Measurements from ENCODE around the gene SERPINB3. TPM values are rescaled to one million over a fixed set of nuclear protein-coding genes. Genes with fewer than 3 reads are reported as not detected.
"Not testable (repeated sequence)": the region's sequence is repeated elsewhere in the genome, so short reads cannot be mapped to it uniquely, and the experiment has no call there.

Gene SERPINB3
- not detected in 2 replicates for total RNA-seq

- H3K9me3 Mint-ChIP-seq; DNase-seq; H3K36me3 Mint-ChIP-seq (ENCODE audit: low read depth); H3K27ac Mint-ChIP-seq; H3K27me3 Mint-ChIP-seq; H3K4me3 Mint-ChIP-seq; H3K4me1 Mint-ChIP-seq; intact Hi-C loops (cut with micrococcal nuclease): not testable (repeated sequence)
Observed at GRCh38 chr18:63661750-63662149, at the start of gene SERPINB3. TSS of gene SERPINB3 (minus strand) at chr18:63661893. CDS start at chr18:63661216, 677 bp downstream.

- intact Hi-C loops (cut with micrococcal nuclease), result no loop called here
Observed at GRCh38 chr18:63708650-63709049, 47.0 kb upstream of the SERPINB3 start.

DNA sequence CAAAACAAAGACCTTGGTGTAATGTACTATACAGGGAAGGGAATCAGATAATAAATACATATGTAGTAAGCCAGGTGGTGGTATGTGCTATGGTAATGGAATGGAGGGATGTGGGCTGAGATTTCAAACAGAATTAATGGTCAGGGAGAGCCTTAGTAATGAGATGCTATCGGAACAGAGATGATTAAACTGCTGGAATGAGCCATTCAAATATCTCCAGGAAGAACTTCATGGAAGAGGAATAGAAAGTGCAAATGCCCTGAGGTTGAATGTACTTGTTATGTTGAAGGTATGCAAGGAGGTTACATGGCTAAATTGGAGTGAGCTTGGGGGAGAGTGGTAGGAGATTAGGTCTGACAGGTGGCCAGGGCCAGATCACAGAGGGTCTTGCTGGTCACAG, 46.1 kb upstream of the SERPINB3 start:
- Mint-ChIP-seq H3K4me3 (no peak overlapping the region), H3K27me3 (peaks cover 1% of the 10 kb centered on the region), H3K27ac (no peak overlapping the region), H3K4me1 (no peaks in the 10 kb centered on the region), H3K9me3 (no peaks in the 10 kb centered on the region), H3K36me3 (ENCODE audit: low read depth) (no peaks in the 10 kb centered on the region)
- DNase-seq, result no peak
- intact Hi-C loops (cut with micrococcal nuclease), result no loop called here

More at GRCh38 chr18:63708650-63709049, 47.0 kb upstream of the SERPINB3 start:
- no peaks in the 10 kb centered on the region for H3K36me3 Mint-ChIP-seq (ENCODE audit: low read depth)
- no peaks in the 10 kb centered on the region for H3K4me1 Mint-ChIP-seq
- H3K27me3 Mint-ChIP-seq, result peaks cover 1% of the 10 kb centered on the region
- H3K9me3 Mint-ChIP-seq, result peaks cover 4% of the 10 kb centered on the region
- no peak for DNase-seq
- H3K27ac Mint-ChIP-seq, result no peak overlapping the region
- no peak overlapping the region for H3K4me3 Mint-ChIP-seq

GRCh38 chr18:63705401-63705800, 43.7 kb upstream of the SERPINB3 start:
- H3K9me3 Mint-ChIP-seq, result no peaks in the 10 kb centered on the region
- DNase-seq, result no peak
- H3K27me3 Mint-ChIP-seq, result peaks cover 1% of the 10 kb centered on the region
- H3K4me3 Mint-ChIP-seq, result no peak overlapping the region
- H3K4me1 Mint-ChIP-seq, result no peaks in the 10 kb centered on the region
- no peaks in the 10 kb centered on the region for H3K36me3 Mint-ChIP-seq (ENCODE audit: low read depth)
- intact Hi-C loops (cut with micrococcal nuclease), result no loop called here
- no peak overlapping the region for H3K27ac Mint-ChIP-seq

GRCh38 chr18:63702660-63703059, 41.0 kb upstream of the SERPINB3 start, which contains the start of gene SERPINB11:
TSS of gene SERPINB11 (plus strand) at chr18:63702960. CDS start at chr18:63710194, 7,234 bp downstream.
- no peak within 1 kb of the TSS for H3K4me3 Mint-ChIP-seq

GRCh38 chr18:63701952-63702351, 40.3 kb upstream of the SERPINB3 start:
- no peak for DNase-seq
- Mint-ChIP-seq H3K27me3 (peaks cover 1% of the 10 kb centered on the region), H3K36me3 (ENCODE audit: low read depth) (no peaks in the 10 kb centered on the region), H3K9me3 (no peaks in the 10 kb centered on the region), H3K27ac (no peak overlapping the region), H3K4me1 (no peaks in the 10 kb centered on the region), H3K4me3 (no peak overlapping the region)
- intact Hi-C loops (cut with micrococcal nuclease), result no loop called here

More at GRCh38 chr18:63702660-63703059, 41.0 kb upstream of the SERPINB3 start, which contains the start of gene SERPINB11:
- Mint-ChIP-seq H3K27me3 (peaks cover 1% of the 10 kb centered on the region), H3K9me3 (no peaks in the 10 kb centered on the region), H3K4me1 (no peaks in the 10 kb centered on the region), H3K27ac (no peak within 1 kb of the TSS), H3K36me3 (ENCODE audit: low read depth) (no peaks in the 10 kb centered on the region)
- intact Hi-C loops (cut with micrococcal nuclease), result no loop called here
- no peak for DNase-seq

DNA sequence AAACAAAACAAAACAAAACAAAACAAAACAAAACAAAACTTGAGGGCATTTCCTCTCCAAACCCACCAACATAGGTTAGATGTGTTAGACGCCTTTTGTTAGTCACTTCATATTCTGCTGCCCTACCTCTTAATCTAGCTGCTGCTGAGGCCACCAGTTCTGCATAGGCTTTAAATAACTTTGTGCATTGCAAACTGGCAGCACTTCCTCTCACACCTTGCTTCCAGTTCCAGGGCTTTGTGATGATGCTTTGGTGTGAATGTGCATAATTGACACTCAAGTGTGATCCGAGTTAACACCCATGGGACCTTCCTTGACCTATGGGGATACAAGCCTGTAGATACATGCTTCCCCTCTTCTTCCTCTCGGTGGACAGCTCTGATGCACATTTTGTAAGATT, 38.8 kb upstream of the SERPINB3 start:
- H3K27ac Mint-ChIP-seq, result no peak overlapping the region
- H3K4me3 Mint-ChIP-seq, result no peak overlapping the region
- intact Hi-C loops (cut with micrococcal nuclease), result no loop called here
- no peaks in the 10 kb centered on the region for H3K4me1 Mint-ChIP-seq
- no peaks in the 10 kb centered on the region for H3K27me3 Mint-ChIP-seq
- DNase-seq, result no peak
- H3K9me3 Mint-ChIP-seq, result no peaks in the 10 kb centered on the region
- no peaks in the 10 kb centered on the region for H3K36me3 Mint-ChIP-seq (ENCODE audit: low read depth)

DNA sequence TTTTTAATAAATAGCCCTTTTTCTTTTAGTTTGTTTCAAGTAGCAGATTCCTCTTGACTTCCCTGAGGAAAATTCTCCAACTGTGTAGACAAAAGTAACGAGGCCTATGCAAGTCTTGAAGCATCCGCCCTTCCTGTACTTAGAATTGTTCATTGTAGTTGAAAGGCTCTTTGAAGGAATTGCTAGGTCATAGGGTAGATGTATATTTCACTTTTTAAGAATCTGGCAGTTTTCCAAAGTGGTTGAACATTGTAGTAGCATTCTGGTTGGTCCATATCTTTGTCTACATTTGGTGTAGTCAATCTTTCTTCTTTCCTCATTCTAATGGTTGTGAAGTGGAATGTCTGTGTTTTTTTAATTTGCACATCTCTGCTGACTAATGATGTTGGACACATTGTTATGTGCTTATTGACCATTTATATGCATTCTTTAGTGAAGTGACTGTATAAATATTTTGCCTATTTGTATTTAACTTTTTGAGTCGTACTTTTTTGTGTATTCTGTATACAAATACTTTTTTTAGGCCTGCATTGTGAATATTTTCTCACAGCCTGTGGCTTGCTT, 35.5 kb upstream of the SERPINB3 start:
- H3K36me3 Mint-ChIP-seq (ENCODE audit: low read depth), result no peaks in the 10 kb centered on the region
- H3K9me3 Mint-ChIP-seq, result peaks cover 4% of the 10 kb centered on the region
- H3K27me3 Mint-ChIP-seq, result no peaks in the 10 kb centered on the region
- DNase-seq, result no peak
- intact Hi-C loops (cut with micrococcal nuclease), result no loop called here
- H3K4me3 Mint-ChIP-seq, result no peak overlapping the region
- H3K27ac Mint-ChIP-seq, result no peak overlapping the region
- H3K4me1 Mint-ChIP-seq, result no peaks in the 10 kb centered on the region

GRCh38 chr18:63689064-63689463, 27.4 kb upstream of the SERPINB3 start:
- no peak overlapping the region for H3K27ac Mint-ChIP-seq
- no peaks in the 10 kb centered on the region for H3K9me3 Mint-ChIP-seq
- intact Hi-C loops (cut with micrococcal nuclease), result no loop called here
- H3K4me3 Mint-ChIP-seq, result no peak overlapping the region
- no peak for DNase-seq
- no peaks in the 10 kb centered on the region for H3K36me3 Mint-ChIP-seq (ENCODE audit: low read depth)
- no peaks in the 10 kb centered on the region for H3K4me1 Mint-ChIP-seq
- no peaks in the 10 kb centered on the region for H3K27me3 Mint-ChIP-seq

GRCh38 chr18:63686871-63687270, 25.2 kb upstream of the SERPINB3 start:
- no peak for DNase-seq
- H3K27ac Mint-ChIP-seq, result no peak overlapping the region
- no peaks in the 10 kb centered on the region for H3K36me3 Mint-ChIP-seq (ENCODE audit: low read depth)
- no peak overlapping the region for H3K4me3 Mint-ChIP-seq
- intact Hi-C loops (cut with micrococcal nuclease), result no loop called here
- no peaks in the 10 kb centered on the region for H3K9me3 Mint-ChIP-seq
- no peaks in the 10 kb centered on the region for H3K4me1 Mint-ChIP-seq
- H3K27me3 Mint-ChIP-seq, result no peaks in the 10 kb centered on the region

DNA sequence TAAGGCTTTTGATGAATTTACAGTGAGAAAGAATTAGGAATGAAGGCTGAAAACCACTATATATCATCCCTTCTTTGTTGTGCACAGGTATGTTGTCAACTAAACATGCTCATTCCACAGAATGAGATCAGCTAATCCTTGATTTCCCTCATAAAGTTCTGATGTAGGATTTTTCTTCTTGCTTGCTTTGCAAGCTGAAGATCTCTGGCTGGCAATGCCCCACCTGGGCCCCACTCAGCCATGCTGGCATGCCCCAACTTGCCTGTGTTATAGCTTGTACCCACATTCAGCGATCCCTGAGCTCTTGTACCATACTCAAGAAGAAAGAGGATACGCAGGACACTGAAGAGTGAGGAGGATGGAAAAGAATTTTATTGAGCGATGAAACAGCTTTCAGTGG, 23.0 kb upstream of the SERPINB3 start:
- Mint-ChIP-seq H3K4me1 (no peaks in the 10 kb centered on the region), H3K27ac (no peak overlapping the region), H3K4me3 (no peak overlapping the region), H3K36me3 (ENCODE audit: low read depth) (no peaks in the 10 kb centered on the region), H3K9me3 (no peaks in the 10 kb centered on the region), H3K27me3 (no peaks in the 10 kb centered on the region)
- intact Hi-C loops (cut with micrococcal nuclease), result no loop called here
- DNase-seq, result no peak

DNA sequence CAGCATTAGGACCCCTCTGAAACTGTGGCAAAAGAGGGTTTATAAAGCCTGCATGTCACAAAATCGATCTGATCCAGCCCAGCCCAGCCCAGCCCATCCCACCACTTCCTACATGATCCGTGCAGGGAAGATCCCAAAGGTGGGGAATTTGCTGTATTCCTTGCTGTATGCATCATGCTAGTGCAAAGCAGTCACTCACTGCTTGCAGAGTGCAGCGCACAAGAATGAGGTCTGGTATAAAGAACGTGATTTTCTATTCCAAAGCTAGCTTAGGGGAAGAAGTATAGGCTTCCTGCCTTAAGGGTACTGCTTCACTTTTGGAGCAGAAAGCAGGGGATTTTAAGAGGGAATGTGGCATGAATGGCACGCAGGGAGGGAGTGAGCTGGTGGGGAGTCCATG, 22.2 kb upstream of the SERPINB3 start:
- no peak overlapping the region for H3K27ac Mint-ChIP-seq
- H3K27me3 Mint-ChIP-seq, result no peaks in the 10 kb centered on the region
- no peaks in the 10 kb centered on the region for H3K4me1 Mint-ChIP-seq
- intact Hi-C loops (cut with micrococcal nuclease), result no loop called here
- H3K4me3 Mint-ChIP-seq, result no peak overlapping the region
- no peaks in the 10 kb centered on the region for H3K36me3 Mint-ChIP-seq (ENCODE audit: low read depth)
- no peak for DNase-seq
- H3K9me3 Mint-ChIP-seq, result no peaks in the 10 kb centered on the region

DNA sequence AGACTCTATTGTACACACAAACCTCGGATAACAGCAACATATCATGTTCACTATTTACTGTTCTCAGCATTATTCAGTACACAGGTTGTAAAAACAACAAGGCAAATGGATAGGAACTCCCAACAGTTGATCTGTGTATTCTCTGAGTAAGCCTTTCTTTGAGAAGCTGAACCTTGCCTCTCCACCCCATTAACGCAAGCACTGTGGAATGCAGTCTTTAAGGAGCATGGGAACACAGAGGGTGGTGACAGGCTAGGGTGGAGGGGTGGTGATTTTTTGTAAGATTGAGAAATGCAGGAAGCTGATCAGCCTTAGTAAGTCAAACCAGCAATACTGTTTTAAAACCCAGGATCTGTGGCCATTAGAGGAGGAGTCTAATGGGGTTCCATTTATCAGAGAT, 21.5 kb upstream of the SERPINB3 start:
- Mint-ChIP-seq H3K4me1 (no peaks in the 10 kb centered on the region), H3K27me3 (no peaks in the 10 kb centered on the region), H3K4me3 (no peak overlapping the region), H3K27ac (no peak overlapping the region), H3K36me3 (ENCODE audit: low read depth) (no peaks in the 10 kb centered on the region), H3K9me3 (no peaks in the 10 kb centered on the region)
- DNase-seq, result no peak
- intact Hi-C loops (cut with micrococcal nuclease), result no loop called here

DNA sequence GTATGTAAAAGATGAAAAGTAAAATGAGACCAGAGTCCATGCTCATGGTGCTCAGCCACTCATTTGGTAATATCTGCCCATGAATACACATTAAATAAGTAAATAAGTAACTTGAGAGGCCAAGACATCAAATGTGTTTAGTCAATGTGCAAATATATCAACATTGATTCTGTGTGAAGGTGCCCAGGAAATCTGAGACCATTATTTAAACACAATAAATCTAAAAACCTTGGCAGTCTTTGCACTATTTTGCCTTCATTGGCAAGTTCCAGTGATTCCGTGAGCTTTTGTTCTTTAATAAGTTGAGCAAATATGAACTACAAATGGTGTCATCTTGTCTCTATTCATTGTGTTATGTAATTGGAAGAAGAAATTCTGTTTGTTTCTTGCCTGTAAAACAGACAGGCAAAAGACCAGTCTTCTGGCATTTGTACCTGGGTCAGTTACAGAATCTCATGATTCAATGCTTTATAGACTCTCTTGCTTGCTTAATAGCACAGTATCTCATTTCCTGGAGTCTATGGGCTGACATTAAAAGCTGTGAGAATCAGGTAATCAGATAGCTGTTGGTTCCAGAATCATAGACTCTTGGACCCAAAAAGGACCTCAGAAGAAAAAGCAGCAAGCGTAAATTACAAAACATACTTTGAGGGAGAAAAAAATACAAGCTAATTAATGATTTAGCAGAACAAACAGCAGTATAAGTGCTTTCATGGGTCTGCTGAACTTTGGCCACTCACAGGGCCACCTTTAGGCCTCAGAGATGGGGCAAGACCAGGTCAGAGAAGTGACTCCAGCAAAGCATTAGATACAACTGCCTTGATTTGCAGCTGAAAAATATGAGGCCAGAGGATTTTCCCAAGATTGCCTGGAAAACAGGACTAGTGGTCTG, 20.0 kb upstream of the SERPINB3 start:
- H3K27me3 Mint-ChIP-seq, result peaks cover 3% of the 10 kb centered on the region
- no peaks in the 10 kb centered on the region for H3K9me3 Mint-ChIP-seq
- DNase-seq, result no peak
- H3K4me3 Mint-ChIP-seq, result no peak overlapping the region
- intact Hi-C loops (cut with micrococcal nuclease), result no loop called here
- H3K27ac Mint-ChIP-seq, result no peak overlapping the region
- H3K4me1 Mint-ChIP-seq, result no peaks in the 10 kb centered on the region
- no peaks in the 10 kb centered on the region for H3K36me3 Mint-ChIP-seq (ENCODE audit: low read depth)

All from activated CD4-positive, alpha-beta T cell treated with anti-CD3 and anti-CD28 coated beads, Interleukin-2, amount 10 ng/mL, durations not matched to agents 24 days and 14 days (primary cell).